SKM-1 treated with dmso at 0.1 percent for 144 hours (cell line): ENCODE results near the gene FMN1.
A peak's percentile ranks its signal among the peaks of the same experiment; 100 is the strongest.

ENCODE experiments used
- DNase-seq: peaks from one replicate; lab custom pipeline; 2025; ENCODE audit not compliant: unreplicated experiment; lab: John Stamatoyannopoulos, UW

FMN1 gene

GRCh38 chr15:33200444-33200843, 5.9 kb upstream of the FMN1 start:
- no peak for DNase-seq

GRCh38 chr15:33198541-33198940, 4.0 kb upstream of the FMN1 start:
- DNase-seq = no peak

- DNase-seq = no peak
Measured at GRCh38 chr15:33197636-33198035, 3.1 kb upstream of the FMN1 start.

GRCh38 chr15:33194237-33194636, 277 bp downstream of the FMN1 start:
- no peak for DNase-seq

GRCh38 chr15:33191591-33191990, 2.9 kb downstream of the FMN1 start:
- DNase-seq = no peak

GRCh38 chr15:33190539-33190938, 4.0 kb downstream of the FMN1 start:
- no peak for DNase-seq

GRCh38 chr15:33188641-33189257, 5.8 kb downstream of the FMN1 start:
- DNase-seq = peak; percentile 37

- DNase-seq = no peak
Measured at GRCh38 chr15:33188159-33188558, 6.4 kb downstream of the FMN1 start.

GRCh38 chr15:33183334-33183733, 11.2 kb downstream of the FMN1 start:
- DNase-seq = no peak

GRCh38 chr15:33182926-33183325, 11.6 kb downstream of the FMN1 start:
- no peak for DNase-seq

GRCh38 chr15:33182278-33182905, 12.1 kb downstream of the FMN1 start:
- DNase-seq = no peak

GRCh38 chr15:33179874-33180273, 14.6 kb downstream of the FMN1 start:
- no peak for DNase-seq

GRCh38 chr15:33171202-33171601, 23.3 kb downstream of the FMN1 start:
- no peak for DNase-seq

GRCh38 chr15:33169625-33170024, 24.9 kb downstream of the FMN1 start:
- no peak for DNase-seq

- DNase-seq = no peak
Measured at GRCh38 chr15:33168444-33168843, 26.1 kb downstream of the FMN1 start.

GRCh38 chr15:33163816-33164215, 30.7 kb downstream of the FMN1 start:
- DNase-seq = no peak

- no peak for DNase-seq
Measured at GRCh38 chr15:33161209-33161608, 33.3 kb downstream of the FMN1 start.

GRCh38 chr15:33160581-33161165, 33.8 kb downstream of the FMN1 start:
- no peak for DNase-seq

- peak; percentile 28 for DNase-seq
Measured at GRCh38 chr15:33159726-33160453, 34.6 kb downstream of the FMN1 start.

GRCh38 chr15:33158366-33158765, 36.1 kb downstream of the FMN1 start:
- no peak for DNase-seq

- DNase-seq = no peak
Measured at GRCh38 chr15:33157371-33158037, 37.0 kb downstream of the FMN1 start.
